PFSK-1 (cell line): Measurements from ENCODE around the gene RUNX2.

ENCODE experiments used
- FOXP2 ChIP-seq: optimal IDR thresholded peaks from 2 replicates; pipeline ENCODE3; 2011; ENCODE audit warnings: borderline replicate concordance, control low read depth, inconsistent platforms; ENCODE audit not compliant: insufficient read depth; ENCODE audit errors: extremely low read length, extremely low read depth
- POLR2AphosphoS5 ChIP-seq: IDR thresholded peaks from 2 replicates; pipeline ENCODE4 v1.6.1; 2012; ENCODE audit warnings: low read depth, mild to moderate bottlenecking, control low read depth, low read length, moderate library complexity
- SIN3A ChIP-seq: IDR thresholded peaks from 2 replicates; pipeline ENCODE4 v1.6.1; 2012; ENCODE audit warnings: mild to moderate bottlenecking, low read length, moderate library complexity, borderline replicate concordance; ENCODE audit not compliant: insufficient read depth
- TAF1 ChIP-seq: IDR thresholded peaks from 2 replicates; pipeline ENCODE4 v1.6.1; 2012; ENCODE audit warnings: low read length, control low read depth, borderline replicate concordance; ENCODE audit not compliant: insufficient read depth
- TF ChIP-seq, protein P1 (sequence below), 2 experiments: IDR thresholded peaks; 2 replicates each; pipeline versions ENCODE4 v1.6.1 to v1.8.0; 2011 to 2012; ENCODE audit warnings: low read depth in 2 of 2, low read length in 2 of 2, control low read depth in 1 of 2, inconsistent platforms in 1 of 2, mild to moderate bottlenecking in 1 of 2, moderate library complexity in 1 of 2; ENCODE audit not compliant: insufficient read depth in 1 of 2

RUNX2 gene

DNA sequence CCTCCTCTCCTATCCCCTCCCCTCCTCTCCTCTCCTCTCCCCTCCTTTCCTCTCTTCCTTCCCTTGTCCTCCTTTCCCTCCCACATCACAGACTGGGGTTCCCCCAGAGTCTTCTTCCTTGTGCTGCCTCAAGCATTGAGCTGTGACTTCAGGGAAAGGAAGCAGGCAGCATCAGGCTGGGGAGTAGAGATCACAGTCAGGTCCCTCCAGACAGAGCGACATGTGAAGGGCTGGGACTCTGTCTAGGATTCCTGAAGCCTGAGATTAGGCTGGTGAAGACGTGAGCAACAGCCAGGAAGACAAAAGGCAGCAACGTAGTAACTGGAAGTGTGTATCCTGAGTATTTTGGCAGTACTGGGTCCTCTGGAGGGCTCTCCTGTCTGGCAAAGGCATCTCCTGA, 315.0 kb downstream of the RUNX2 start:
- TF ChIP-seq FOXP2 (no peak), POLR2AphosphoS5 (no peak), TAF1 (no peak), SIN3A (no peak)
- TF ChIP-seq, protein P1, sequence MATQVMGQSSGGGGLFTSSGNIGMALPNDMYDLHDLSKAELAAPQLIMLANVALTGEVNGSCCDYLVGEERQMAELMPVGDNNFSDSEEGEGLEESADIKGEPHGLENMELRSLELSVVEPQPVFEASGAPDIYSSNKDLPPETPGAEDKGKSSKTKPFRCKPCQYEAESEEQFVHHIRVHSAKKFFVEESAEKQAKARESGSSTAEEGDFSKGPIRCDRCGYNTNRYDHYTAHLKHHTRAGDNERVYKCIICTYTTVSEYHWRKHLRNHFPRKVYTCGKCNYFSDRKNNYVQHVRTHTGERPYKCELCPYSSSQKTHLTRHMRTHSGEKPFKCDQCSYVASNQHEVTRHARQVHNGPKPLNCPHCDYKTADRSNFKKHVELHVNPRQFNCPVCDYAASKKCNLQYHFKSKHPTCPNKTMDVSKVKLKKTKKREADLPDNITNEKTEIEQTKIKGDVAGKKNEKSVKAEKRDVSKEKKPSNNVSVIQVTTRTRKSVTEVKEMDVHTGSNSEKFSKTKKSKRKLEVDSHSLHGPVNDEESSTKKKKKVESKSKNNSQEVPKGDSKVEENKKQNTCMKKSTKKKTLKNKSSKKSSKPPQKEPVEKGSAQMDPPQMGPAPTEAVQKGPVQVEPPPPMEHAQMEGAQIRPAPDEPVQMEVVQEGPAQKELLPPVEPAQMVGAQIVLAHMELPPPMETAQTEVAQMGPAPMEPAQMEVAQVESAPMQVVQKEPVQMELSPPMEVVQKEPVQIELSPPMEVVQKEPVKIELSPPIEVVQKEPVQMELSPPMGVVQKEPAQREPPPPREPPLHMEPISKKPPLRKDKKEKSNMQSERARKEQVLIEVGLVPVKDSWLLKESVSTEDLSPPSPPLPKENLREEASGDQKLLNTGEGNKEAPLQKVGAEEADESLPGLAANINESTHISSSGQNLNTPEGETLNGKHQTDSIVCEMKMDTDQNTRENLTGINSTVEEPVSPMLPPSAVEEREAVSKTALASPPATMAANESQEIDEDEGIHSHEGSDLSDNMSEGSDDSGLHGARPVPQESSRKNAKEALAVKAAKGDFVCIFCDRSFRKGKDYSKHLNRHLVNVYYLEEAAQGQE (IDR thresholded peaks at IDR 0.05; ENCODE audit: insufficient read depth in 1 of 2, low read depth in 2 of 2, low read length in 2 of 2), result no peak

DNA sequence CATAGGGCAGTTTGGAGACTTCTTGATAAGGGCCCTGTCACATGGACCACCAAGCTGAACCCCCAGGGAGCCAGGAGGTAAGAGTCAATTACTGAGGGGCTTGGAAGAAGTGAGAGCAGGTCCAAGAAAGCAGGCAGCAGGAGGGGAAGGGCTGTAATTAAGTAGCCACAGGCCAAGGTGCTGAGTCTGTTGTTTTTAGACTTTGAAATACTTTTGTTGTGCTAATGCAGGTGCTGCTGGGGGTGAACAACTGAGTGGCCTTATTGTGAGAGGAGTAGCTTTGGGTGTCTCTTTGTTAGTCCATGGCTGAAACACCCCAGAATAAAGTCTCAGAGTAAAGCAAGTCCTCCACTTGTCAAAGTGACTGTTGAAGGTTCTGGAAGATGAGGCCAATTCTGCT, 316.6 kb downstream of the RUNX2 start:
- TF ChIP-seq, protein P1 (IDR thresholded peaks at IDR 0.05; ENCODE audit: insufficient read depth in 1 of 2, low read depth in 2 of 2, low read length in 2 of 2), result no peak
- TF ChIP-seq TAF1 (no peak), SIN3A (no peak)

DNA sequence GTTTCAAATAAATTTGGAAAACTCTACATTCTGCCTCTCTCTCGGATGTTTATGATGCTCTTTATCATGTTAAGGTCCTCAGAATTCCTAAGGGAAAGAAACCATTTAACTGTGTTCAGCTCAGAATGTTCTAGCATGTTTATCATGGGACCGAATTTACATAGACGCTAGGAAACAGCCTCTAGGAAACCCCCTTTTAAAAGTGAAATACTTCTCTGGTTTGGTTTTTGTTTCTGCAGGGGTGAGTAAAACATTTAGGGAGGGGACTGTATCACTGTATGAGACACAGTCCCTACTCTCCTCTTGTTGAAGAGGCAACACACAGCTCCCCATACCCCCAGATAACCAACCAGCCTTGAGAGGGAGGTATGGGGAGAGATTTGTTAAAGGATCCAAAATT, 317.2 kb downstream of the RUNX2 start:
- no peak for TF ChIP-seq SIN3A
- TF ChIP-seq POLR2AphosphoS5, result no peak
- no peak for TF ChIP-seq FOXP2
- no peak for TF ChIP-seq TAF1
- TF ChIP-seq, protein P1 (IDR thresholded peaks at IDR 0.05; ENCODE audit: insufficient read depth in 1 of 2, low read depth in 2 of 2, low read length in 2 of 2), result no peak

DNA sequence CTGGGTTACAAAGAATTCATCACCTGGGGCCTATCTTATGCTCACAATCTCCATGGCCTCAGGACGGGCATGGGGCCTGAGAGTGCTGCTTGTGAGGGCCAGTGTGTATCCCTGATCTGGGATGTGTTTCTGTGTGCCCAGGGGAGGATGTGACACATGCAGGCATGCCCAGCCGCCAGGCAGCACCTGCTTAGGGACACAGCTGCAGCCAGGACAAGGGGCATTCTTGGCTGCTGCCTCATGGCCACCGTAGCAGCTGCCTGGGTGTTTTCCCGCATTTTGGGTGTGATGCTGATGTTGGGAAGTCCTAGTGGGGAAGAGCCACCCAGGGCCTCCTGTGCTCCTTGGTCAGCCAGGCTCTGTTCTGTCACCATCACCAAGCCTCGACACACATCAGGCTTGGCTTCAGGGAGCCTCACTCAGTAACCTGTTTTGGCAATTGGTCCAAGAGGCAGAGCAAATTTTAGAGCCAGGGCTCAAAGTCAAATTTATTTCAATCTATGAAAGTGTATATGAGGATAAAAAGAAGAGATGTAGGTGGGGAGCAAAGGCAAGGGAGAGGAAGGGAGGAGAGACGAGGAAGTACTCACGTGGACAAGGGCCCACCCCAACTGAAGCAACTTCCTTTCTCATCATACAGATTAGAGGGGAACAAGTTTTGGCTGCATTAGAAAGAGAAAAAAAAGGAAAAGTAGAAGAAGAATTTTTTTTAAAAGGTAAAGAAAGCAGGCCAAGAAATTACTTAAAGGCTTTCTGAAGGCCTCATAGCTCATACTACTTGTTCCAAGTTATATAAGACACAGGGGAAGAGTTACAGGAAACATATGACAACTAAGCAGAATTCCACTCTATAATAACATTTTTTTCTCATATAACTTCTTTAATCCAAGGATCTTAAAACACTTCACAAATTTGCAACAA, 319.5 kb downstream of the RUNX2 start:
- TF ChIP-seq SIN3A (no peak), FOXP2 (no peak), POLR2AphosphoS5 (no peak)

DNA sequence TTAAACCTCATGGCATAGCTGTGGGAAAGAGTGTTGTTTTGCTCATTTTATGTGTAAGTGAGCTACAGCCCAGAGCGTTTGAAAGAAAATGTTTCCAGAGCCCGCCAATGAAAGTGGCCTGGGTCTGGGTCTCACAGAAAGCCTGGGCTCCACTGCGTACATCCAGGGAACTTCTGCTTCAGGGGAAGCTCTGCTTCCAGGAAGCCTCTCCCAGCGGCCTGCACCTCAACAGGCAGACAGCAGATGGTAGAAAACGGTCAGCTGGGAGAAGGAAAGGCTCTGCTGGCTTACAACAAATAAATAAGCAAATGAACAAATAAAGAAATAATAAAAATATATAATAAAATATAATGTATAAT, 320.1 kb downstream of the RUNX2 start:
- no peak for TF ChIP-seq POLR2AphosphoS5
- TF ChIP-seq, protein P1 (IDR thresholded peaks at IDR 0.05; ENCODE audit: insufficient read depth in 1 of 2, low read depth in 2 of 2, low read length in 2 of 2), result no peak
